ENCODE results near the gene CTIF.

Gene CTIF

GRCh38 chr18:48663096-48663930 lies 124.5 kb downstream of the CTIF start:
- no peak for DNase-seq (ENCODE audit: low spot score)
- no peak for TF ChIP-seq CTCF (IDR thresholded peaks at IDR 0.05; ENCODE audit: extremely low read depth, missing control alignments)

- DNase-seq (ENCODE audit: low spot score), result peak; percentile 62
Measured at GRCh38 chr18:48663931-48664847, 125.4 kb downstream of the CTIF start.

GRCh38 chr18:48665654-48666053 lies 126.8 kb downstream of the CTIF start:
- no peak for DNase-seq (ENCODE audit: low spot score)
- no peak for TF ChIP-seq CTCF (IDR thresholded peaks at IDR 0.05; ENCODE audit: extremely low read depth, missing control alignments)

More at GRCh38 chr18:48663931-48664847, 125.4 kb downstream of the CTIF start:
- TF ChIP-seq CTCF (IDR thresholded peaks at IDR 0.05; ENCODE audit: extremely low read depth, missing control alignments), result peak; percentile 77

- no peak for TF ChIP-seq CTCF (IDR thresholded peaks at IDR 0.05; ENCODE audit: extremely low read depth, missing control alignments)
- DNase-seq (ENCODE audit: low spot score), result no peak
Measured at GRCh38 chr18:48666613-48667012, 127.8 kb downstream of the CTIF start.

GRCh38 chr18:48667276-48668254 lies 128.7 kb downstream of the CTIF start:
- no peak for TF ChIP-seq CTCF (IDR thresholded peaks at IDR 0.05; ENCODE audit: extremely low read depth, missing control alignments)
- DNase-seq (ENCODE audit: low spot score), result no peak

- no peak for TF ChIP-seq CTCF (IDR thresholded peaks at IDR 0.05; ENCODE audit: extremely low read depth, missing control alignments)
- no peak for DNase-seq (ENCODE audit: low spot score)
Measured at GRCh38 chr18:48668466-48669179, 129.8 kb downstream of the CTIF start.
